ENCODE data around the gene CLDN10.

GRCh38 chr13:95512424-95512823 is 40.1 kb upstream of the CLDN10 start:
- no peak for TF ChIP-seq CTCF (IDR thresholded peaks at IDR 0.05; ENCODE audit: low read length)
- TF ChIP-seq EZH2 (optimal IDR thresholded peaks at IDR 0.05; ENCODE audit: low read depth, low read length), result no peak
